K562 (cell line): ENCODE results near the gene C1orf116. TPM values are rescaled to one million over a fixed set of nuclear protein-coding genes. Genes with fewer than 3 reads are reported as not detected.

ENCODE experiments used
- ARID1B ChIP-seq: fragments of 450-650 bp; IDR thresholded peaks from 2 replicates; pipeline ENCODE4 v1.6.1; 2016; ENCODE audit warnings: antibody characterized with exemption, mild to moderate bottlenecking, inconsistent platforms
- BCL6 ChIP-seq: fragments of 250-450 bp; sonication (Bioruptor Pico); IDR thresholded peaks from 2 replicates; pipeline ENCODE4 v1.4.0; 2020
- BCOR ChIP-seq: fragments of 450-650 bp; IDR thresholded peaks from 2 replicates; pipeline ENCODE4 v1.6.1; 2016
- GATAD2B ChIP-seq: fragments of 450-650 bp; IDR thresholded peaks from 2 replicates; pipeline ENCODE4 v1.6.1; 2017; ENCODE audit warnings: mild to moderate bottlenecking, borderline replicate concordance
- KLF1 ChIP-seq: fragments of 450-650 bp; IDR thresholded peaks from 2 replicates; pipeline ENCODE4 v1.6.1; 2016; ENCODE audit warnings: missing genetic modification characterization, missing compliant biosample characterization
- MAFF ChIP-seq: IDR thresholded peaks from 2 replicates; pipeline ENCODE4 v1.6.1; 2012; ENCODE audit warnings: low read length, improper control_type of control experiment
- MECOM ChIP-seq: fragments of 250-450 bp; sonication (Bioruptor Pico); IDR thresholded peaks from 2 replicates; pipeline ENCODE4 v1.8.0; 2022; ENCODE audit warnings: inconsistent platforms
- POU5F1 ChIP-seq: fragments of 150-350 bp; IDR thresholded peaks from 2 replicates; pipeline ENCODE4 v1.6.1; 2014; ENCODE audit warnings: borderline replicate concordance, low read length, low read depth, mild to moderate bottlenecking; ENCODE audit not compliant: partially characterized antibody
- SRSF9 ChIP-seq: fragments of 200-400 bp; formaldehyde crosslinking; IDR thresholded peaks from 2 replicates; pipeline ENCODE4 v1.6.1; 2017; ENCODE audit warnings: low read depth, low read length, borderline replicate concordance
- WHSC1 ChIP-seq: IDR thresholded peaks from one replicate; pipeline ENCODE4 v1.6.1; 2012; ENCODE audit warnings: low read length, control low read depth, inconsistent platforms
- ZBTB12 ChIP-seq: fragments of 250-450 bp; sonication (Bioruptor Pico); IDR thresholded peaks from 2 replicates; pipeline ENCODE4 v1.4.0; 2020
- ZNF224 ChIP-seq: sonication (generic); formaldehyde crosslinking; IDR thresholded peaks from 2 replicates; pipeline ENCODE4 v1.8.0; 2022; ENCODE audit warnings: mild to moderate bottlenecking, missing genetic modification reagents
- ZNF318 ChIP-seq, 2 experiments: fragments of 450-650 bp; IDR thresholded peaks; 2 replicates each; pipeline ENCODE4 v1.6.1; 2016; ENCODE audit warnings: mild to moderate bottlenecking in 2 of 2, borderline replicate concordance in 1 of 2, low read depth in 1 of 2, moderate library complexity in 1 of 2
- ZNF583 ChIP-seq: fragments of 250-450 bp; sonication (Bioruptor Pico); IDR thresholded peaks from 2 replicates; pipeline ENCODE4 v1.4.0; 2020
- ZNF584 ChIP-seq: fragments of 200-800 bp; sonication (Bioruptor generic); IDR thresholded peaks from 2 replicates; pipeline ENCODE4 v1.6.1; 2016; ENCODE audit warnings: low read depth, mild to moderate bottlenecking, missing genetic modification characterization, missing compliant biosample characterization
- polyA plus RNA-seq, 8 experiments: library from polyadenylated mRNA; depleted of rRNA in 4 of 8; stranded (reverse) in 5 of 8; unstranded in 3 of 8; fragments of >200 nt; fragmentation: Nextera tagmentation in 2 of 8; fragmentation: Illumina TruSeq in 1 of 8; extraction: Ambion mirVana in 2 of 8; extraction: Trizol in 1 of 8; gene quantifications; 2 replicates each; pipeline versions ENCODE4 v1.2.1 to v1.2.3, GENCODE V29; 2011 to 2014; ENCODE audit warnings: inconsistent platforms in 1 of 8, missing spikeins in 1 of 8
- total RNA-seq, 7 experiments: library from RNA; depleted of rRNA in 6 of 7; stranded (reverse); fragments of >200 nt in 6 of 7; fragmentation: Illumina TruSeq in 2 of 7; extraction: Trizol in 2 of 7; gene quantifications; 2 replicates each; pipeline versions ENCODE4 v1.2.1 to v1.2.3, GENCODE V29; 2011 to 2021; ENCODE audit warnings: low replicate concordance in 1 of 7

Gene C1orf116
- total and polyA plus RNA-seq, 9 of the 15 experiments (the other 6 are each of a cell fraction or from before 2014, with no cell fraction given): 0.62 to 3.0 (median 0.95) TPM

- no peak for TF ChIP-seq ZNF318 (IDR thresholded peaks at IDR 0.05; ENCODE audit: borderline replicate concordance in 1 of 2, low read depth in 1 of 2)
- no peak; the same call in 1 of the 2 replicates for TF ChIP-seq ARID1B
- peak; percentile 85 for TF ChIP-seq MAFF
- no peak for TF ChIP-seq BCL6
- TF ChIP-seq ZNF583 (CRISPR knock-in tag): 0 out of 2 replicates have a peak, but pooled peaks have one; percentile 9
- TF ChIP-seq ZBTB12: 0 out of 2 replicates have a peak, but pooled peaks have one; percentile 25
- no peak for TF ChIP-seq POU5F1
- no peak for TF ChIP-seq WHSC1
- TF ChIP-seq ZNF584 (CRISPR knock-in tag): peak; percentile 9; the same call in 1 of the 2 replicates
- TF ChIP-seq ZNF224 (CRISPR knock-in tag): 0 out of 2 replicates have a peak, but pooled peaks have one; percentile 40
- peak; percentile 62 for TF ChIP-seq BCOR
- no peak for TF ChIP-seq GATAD2B
- no peak for TF ChIP-seq SRSF9
- TF ChIP-seq KLF1 (tag): peak; percentile 59; the same call in 1 of the 2 replicates
- no peak for TF ChIP-seq MECOM
These were observed 20.6 kb upstream of the C1orf116 start, which contains the start of gene PFKFB2 (continued) for GRCh38 chr1:207052911-207053769.
